Measurements from ENCODE around the gene TMEM266.

Gene TMEM266

GRCh38 chr15:76190751-76191538, 131.2 kb downstream of the TMEM266 start:
- H3K4me3 ChIP-seq (ENCODE audit: low read depth, low read length): no peak overlapping the region
- peaks cover 6% of the 10 kb centered on the region; the same call in 1 of the 2 replicates for H3K27me3 ChIP-seq
- H3K36me3 ChIP-seq: no peaks in the 10 kb centered on the region

GRCh38 chr15:76191539-76192244, 131.9 kb downstream of the TMEM266 start:
- no peak for TF ChIP-seq CTCF (IDR thresholded peaks at IDR 0.05; ENCODE audit: low read depth, low read length)
- peaks cover 6% of the 10 kb centered on the region; the same call in 1 of the 2 replicates for H3K27me3 ChIP-seq
- H3K4me3 ChIP-seq (ENCODE audit: low read depth, low read length): no peak overlapping the region
- peaks cover 7% of the 10 kb centered on the region for H3K4me1 ChIP-seq
- H3K9me3 ChIP-seq: no peaks in the 10 kb centered on the region
- DNase-seq: no peak
- no peaks in the 10 kb centered on the region for H3K36me3 ChIP-seq

More at GRCh38 chr15:76190751-76191538, 131.2 kb downstream of the TMEM266 start:
- Histone ChIP-seq H3K4me1 (no peaks in the 10 kb centered on the region; the same call in 1 of the 2 replicates), H3K9me3 (no peaks in the 10 kb centered on the region)
- peak; percentile 91 for TF ChIP-seq CTCF (IDR thresholded peaks at IDR 0.05; ENCODE audit: low read depth, low read length)
- DNase-seq: peak; percentile 83

- no peak for TF ChIP-seq CTCF (IDR thresholded peaks at IDR 0.05; ENCODE audit: low read depth, low read length)
- no peak for DNase-seq
- Histone ChIP-seq H3K9me3 (no peaks in the 10 kb centered on the region), H3K36me3 (no peaks in the 10 kb centered on the region), H3K4me3 (ENCODE audit: low read depth, low read length) (no peak overlapping the region), H3K4me1 (peaks cover 13% of the 10 kb centered on the region), H3K27me3 (peaks cover 6% of the 10 kb centered on the region; the same call in 1 of the 2 replicates)
These were observed 132.9 kb downstream of the TMEM266 start for GRCh38 chr15:76192715-76193114.

- H3K4me3 ChIP-seq (ENCODE audit: low read depth, low read length): no peak overlapping the region
- H3K4me1 ChIP-seq: peaks cover 13% of the 10 kb centered on the region
- no peaks in the 10 kb centered on the region for H3K36me3 ChIP-seq
- TF ChIP-seq CTCF (IDR thresholded peaks at IDR 0.05; ENCODE audit: low read depth, low read length): no peak
- H3K27me3 ChIP-seq: peaks cover 6% of the 10 kb centered on the region; the same call in 1 of the 2 replicates
- H3K9me3 ChIP-seq: no peaks in the 10 kb centered on the region
- DNase-seq: no peak
These were observed 134.1 kb downstream of the TMEM266 start for GRCh38 chr15:76193934-76194333.

- peaks cover 13% of the 10 kb centered on the region for H3K4me1 ChIP-seq
- no peaks in the 10 kb centered on the region for H3K36me3 ChIP-seq
- no peak for DNase-seq
- H3K27me3 ChIP-seq: no peaks in the 10 kb centered on the region
- H3K9me3 ChIP-seq: no peaks in the 10 kb centered on the region
- H3K4me3 ChIP-seq (ENCODE audit: low read depth, low read length): no peak overlapping the region
- no peak for TF ChIP-seq CTCF (IDR thresholded peaks at IDR 0.05; ENCODE audit: low read depth, low read length)
These were observed 135.9 kb downstream of the TMEM266 start for GRCh38 chr15:76195506-76196268.
